NCI-H2196 (cell line): Measurements from ENCODE around the gene ST3GAL2.
"Not testable (repeated sequence)": the region's sequence is repeated elsewhere in the genome, so short reads cannot be mapped to it uniquely, and the experiment has no call there.

ENCODE experiments used
- DNase-seq: peaks from one replicate; lab custom pipeline; 2025; ENCODE audit not compliant: unreplicated experiment; lab: John Stamatoyannopoulos, UW

Gene ST3GAL2

DNA sequence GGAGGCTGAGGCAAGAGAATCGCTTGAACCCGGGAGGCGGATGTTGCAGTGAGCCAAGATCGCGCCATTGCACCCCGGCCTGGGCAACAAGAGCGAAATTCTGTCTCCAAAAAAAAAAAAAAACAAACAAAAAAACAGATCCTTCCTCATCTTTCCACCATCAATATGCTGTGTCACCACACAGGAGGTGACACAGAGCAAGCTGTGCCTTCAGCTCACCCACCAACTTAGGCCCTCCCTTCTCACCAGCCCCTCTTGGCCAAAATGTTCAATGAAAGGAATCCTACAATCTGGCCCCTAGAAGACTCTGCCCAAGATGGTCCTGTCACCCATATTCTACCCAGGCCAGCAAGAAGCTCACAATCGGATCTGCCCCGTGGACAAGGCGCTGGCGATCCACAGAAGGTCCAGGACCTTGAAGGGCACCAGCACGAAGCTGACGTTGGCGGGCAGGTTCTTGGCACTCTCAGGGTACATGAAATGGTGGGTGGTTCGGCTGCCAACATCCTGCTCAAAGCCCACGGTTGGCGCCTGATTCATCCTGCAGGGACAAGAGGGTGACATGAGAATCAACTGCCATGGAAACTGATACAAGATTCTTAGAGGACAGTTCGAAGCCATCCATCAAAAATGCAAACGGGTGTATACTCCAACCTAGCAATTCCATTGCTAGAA, 50.8 kb downstream of the ST3GAL2 start:
- DNase-seq, result no peak

DNA sequence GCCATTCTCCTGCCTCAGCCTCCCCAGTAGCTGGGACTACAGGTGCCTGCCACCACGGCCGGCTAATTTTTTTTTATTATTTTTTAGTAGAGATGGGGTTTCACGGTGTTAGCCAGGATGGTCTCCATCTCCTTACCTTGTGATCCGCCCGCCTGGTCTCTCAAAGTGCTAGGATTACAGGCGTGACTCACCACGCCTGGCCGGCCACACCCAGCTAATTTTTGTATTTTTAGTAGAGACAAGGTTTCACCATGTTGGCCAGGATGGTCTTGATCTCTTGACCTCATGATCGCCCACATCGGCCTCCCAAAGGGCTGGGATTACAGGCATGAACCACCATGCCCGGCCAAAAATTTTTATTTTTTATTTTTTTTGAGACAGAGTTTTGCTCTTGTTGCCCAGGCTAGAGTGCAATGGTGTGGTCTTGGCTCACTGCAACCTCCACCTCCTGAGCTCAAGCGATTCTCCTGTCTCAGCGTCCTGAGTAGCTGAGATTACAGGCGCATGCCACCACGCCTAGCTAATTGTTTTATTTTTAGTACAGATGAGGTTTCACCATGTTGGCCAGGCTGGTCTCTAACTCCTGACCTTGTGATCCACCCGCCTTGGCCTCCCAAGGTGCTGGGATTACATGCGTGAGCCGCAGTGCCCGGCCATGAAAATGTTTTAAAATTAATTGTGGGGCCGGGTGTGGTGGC, 52.5 kb downstream of the ST3GAL2 start:
- DNase-seq, result not testable (repeated sequence)

DNA sequence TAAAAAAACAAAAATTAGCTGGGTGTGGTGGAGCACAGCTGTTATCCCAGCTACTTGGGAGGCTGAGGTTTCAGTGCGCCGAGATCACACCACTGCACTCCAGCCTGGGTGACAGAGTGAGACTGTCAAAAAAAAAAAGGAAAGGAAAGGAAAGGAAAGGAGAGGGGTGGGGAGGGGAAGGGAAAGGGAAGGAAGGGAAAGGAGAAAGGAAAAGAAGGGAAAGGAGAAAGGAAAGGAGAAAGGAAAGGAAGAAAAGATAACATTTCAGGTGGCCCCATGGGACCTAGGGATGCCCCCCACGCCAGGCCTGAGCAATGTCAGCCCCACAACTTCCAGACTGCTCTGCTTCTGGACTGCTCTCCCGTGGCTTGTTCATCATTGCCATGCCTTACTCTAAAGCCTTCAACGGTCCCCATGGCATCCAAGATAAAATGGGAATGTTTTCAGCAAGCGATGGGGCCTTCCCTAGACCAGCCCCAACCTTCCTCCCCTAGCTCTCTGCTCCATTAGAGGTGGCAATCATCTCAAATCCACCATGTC, 55.4 kb downstream of the ST3GAL2 start:
- DNase-seq, result no peak

DNA sequence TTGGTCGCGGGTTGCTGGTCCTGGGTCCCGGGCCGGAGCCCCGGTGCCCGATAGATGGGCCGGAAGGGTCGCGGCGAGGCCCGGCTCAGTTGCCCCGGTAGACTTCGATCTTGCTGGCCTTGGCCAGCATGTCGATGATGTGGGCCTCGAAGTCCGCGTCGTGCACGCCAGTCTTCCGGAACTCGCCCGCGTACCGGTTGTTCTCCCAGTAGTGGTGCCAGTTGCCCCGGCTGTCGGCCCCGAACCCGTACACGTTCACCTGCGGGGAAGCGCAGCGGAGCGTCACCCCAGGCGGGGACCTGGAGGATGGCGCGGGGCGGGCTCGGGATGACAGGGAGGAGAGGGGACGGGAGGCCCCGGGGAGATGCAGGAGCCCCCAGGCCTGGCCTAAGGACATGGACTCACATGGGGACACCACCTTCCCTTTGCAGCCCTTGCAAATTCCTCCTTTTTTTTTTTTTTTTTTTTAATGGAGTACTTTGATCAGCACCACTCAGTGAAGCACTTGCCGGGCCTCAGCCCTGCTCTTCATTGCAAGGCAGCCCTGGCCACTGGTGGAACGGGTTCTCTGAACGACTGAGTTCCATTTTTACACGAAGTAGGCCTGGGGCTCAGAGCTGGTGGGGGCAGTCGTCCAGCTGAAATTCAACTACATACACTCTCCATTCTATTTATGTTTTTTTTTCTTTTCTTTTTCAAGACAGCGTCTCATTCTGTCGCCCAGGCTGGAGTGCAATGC, 57.1 kb downstream of the ST3GAL2 start:
- DNase-seq, result peak; percentile 30

DNA sequence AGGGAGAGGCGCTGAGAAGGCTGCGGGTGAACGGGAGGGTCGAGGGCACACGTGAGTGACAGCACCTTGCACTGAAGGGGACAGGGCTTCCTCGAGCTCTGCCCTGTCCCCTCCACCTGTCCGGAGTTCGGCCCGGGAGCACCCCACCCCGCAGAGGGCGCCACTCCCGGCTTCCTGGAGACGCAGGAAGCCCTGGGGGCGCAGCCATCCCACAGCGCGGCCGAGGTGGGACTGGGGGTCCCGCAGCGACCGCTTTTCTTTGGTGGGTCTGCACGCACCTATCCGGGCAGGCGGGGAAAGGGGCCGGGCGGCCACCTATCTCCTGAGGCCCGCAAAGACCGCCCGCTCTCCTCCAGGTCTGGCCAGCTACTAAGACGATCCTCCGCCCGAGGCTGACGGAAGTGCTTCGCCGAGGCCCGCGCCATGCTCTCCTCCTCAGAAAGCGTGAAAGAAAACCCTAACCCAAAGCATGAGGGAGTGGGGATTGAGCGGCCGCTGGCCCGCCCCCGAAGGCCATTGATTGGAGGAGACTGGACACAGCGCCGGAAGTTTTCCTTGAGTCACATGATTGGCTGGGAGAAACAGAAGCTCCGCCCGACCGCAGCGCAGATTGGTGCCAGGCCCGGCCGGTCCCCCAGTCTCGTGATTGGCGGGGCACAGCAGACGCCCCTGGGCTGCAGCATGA, 57.8 kb downstream of the ST3GAL2 start:
- peak; percentile 89 for DNase-seq

DNA sequence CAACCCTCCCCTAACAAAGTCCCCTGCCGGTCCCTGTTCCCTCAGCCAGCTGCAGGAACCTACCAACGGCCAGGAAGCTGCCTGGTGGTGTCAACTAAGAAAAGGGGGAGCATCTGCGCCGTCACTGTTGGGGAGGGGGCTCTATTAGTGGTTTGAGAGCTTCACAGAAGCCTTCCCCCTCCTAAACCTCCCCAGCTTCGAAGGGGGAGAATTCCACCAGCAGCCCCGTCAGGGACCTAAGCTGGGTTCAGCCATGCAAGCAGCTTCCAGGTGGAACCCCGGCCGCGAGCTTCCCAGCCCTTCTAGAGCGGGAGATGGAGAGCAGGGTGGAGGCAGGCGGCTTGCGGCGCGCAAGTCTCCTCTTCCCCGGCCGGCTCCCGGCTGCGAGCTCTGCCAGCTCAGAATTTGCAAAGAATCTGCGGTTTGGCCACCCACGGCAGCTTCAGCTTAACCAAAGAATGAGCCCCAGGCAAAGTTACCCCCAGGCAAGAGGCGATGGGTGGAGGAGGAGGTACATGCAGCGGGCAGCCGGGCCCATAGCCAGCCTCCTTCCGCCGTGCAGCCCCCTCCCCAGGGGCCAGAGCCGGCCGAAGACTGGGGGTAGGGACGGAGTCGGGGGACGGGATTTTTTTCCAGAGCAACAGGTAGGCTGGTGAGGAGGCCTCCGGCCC, 58.5 kb downstream of the ST3GAL2 start:
- DNase-seq, result no peak

DNA sequence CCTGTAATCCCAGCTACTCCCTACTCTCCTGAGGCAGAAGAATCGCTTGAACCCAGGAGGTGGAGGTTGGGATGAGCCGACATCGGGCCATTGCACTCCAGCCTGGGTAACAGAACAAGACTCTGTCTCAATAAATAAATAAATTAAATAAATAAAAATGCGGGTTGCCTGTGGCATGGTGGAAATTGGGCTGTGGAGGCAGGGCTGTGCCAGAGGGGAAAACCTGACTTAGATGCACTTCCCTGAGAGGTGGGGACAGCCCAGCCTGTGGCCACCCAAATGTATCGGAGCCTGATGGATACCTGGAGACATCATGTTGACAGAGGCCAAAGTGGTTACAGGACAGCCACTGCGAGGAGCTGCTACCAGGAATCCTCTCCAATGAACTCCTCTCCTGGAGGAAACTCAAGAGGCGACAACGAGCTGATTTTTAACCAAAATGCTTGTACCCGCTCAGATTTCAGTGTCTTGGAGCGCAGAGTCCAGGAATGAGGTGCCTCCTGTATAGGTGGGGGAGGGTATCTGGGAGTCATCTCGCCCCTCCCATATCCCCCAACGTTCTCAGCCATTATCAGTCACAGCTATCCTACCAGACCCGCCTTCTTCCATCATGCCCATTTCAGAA, 59.9 kb downstream of the ST3GAL2 start:
- no peak for DNase-seq

DNA sequence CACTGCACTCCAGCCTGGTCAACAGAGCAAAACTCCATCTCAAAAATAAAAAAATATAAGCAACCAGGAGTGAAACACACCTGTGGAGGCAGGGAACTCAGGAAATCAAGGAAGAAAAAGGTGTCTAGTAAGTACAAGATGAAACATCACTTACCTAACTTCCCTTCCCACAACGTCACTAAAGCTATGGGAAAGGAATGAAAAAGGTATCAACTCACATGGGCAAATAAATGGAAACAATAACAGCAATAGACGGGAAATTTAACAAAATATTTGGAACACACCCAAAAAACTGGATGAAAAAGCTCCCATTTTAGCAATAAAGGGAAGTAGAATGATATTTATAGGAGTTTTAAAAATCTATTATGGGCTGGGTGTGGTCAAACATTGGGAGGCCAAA, 61.1 kb downstream of the ST3GAL2 start:
- no peak for DNase-seq

DNA sequence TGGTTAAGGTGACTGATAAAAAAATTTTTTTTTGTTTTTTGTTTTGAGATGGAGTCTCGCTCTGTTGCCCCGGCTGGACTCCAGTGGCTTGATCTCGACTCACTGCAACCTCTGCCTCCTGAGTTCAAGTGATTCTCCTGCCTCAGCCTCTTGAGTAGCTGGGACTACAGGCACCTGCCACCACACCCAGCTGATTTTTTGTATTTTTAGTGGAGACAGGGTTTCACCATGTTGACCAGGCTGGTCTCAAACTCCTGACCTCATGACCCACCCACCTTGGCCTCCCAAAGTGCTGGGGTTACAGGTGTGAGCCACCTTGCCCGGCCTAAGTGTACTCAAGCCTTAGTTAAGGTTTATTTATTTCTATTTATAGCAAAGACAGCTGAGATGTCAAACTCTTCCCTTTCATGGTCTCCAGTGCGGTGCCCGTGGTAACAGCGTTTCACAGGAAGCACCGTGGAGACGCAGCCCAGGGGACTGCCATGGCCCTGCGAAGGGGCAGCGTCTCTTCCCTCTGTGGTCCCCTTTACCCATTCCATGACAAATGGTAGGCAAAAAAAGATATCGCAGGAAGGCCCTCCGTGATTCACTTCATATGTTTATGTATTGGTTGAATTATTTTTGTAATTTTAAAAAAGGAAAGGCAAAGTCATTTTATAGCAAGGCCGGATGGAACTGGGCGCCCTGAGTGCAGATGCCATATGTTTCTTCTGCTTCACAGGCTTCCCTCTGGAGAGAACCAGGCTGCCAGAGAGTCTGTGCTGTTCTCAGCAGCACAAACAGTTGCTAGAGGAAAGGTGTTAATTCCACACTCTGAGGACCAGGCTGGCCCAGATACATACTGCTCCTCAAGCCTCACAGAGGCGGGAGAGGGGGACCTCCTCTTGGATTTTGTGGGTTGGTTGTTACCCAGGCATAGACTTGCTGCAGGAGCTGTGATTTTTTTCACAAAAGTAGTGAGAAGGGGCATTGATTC, 63.0 kb downstream of the ST3GAL2 start:
- DNase-seq, result no peak

DNA sequence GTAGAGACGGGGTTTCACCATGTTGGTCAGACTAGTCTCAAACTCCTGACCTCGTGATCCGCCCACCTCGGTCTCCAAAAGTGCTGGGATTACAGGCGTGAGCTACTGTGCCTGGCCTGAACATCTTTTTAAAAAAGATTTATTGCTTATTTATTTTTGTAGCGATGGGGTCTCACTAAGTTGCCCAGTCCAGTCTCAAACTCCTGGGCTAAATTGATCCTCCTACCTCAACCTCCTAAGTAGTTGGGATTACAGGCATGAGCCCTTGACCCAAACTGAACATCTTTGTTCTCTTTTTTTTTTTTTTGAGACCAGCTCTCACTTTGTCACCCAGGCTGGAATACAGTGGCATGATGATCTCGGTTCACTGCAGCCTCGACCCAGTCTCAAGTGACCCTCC, 64.7 kb downstream of the ST3GAL2 start:
- no peak for DNase-seq

DNA sequence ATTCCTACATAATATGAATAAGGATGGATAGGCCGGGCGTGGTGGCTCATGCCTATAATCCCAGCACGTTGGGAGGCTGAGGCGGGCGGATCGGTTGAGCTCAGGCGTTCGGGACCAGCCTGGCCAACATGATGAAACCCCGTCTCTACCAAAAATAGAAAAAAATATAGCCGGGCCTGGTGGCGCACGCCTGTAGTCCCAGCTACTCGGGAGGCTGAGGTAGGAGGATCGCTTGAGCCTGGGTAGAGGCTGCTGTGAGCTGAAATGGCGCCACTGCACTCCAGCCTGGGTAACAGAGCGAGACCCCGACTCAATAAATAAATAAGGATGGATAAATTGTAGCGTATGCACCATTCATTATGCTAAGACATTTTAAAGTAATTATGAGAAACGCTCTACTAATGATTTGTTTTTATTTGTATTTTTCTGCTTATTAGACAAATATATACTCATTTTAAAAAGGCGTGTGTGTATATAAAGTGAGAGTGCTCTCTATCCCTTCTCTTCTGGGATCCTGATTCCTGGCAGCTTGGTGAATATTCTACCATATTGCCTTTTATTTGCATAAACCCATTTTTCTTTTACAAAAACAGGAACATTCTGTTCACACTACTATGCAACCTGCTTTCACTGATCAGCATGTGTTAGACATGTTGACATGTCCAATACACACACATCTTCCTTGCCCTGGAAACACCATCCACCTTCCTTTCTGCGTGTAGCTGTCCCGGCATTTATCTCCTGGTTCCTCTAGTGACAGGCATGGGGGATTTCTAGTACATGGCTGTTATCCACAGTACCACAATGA, 65.8 kb downstream of the ST3GAL2 start:
- no peak for DNase-seq

DNA sequence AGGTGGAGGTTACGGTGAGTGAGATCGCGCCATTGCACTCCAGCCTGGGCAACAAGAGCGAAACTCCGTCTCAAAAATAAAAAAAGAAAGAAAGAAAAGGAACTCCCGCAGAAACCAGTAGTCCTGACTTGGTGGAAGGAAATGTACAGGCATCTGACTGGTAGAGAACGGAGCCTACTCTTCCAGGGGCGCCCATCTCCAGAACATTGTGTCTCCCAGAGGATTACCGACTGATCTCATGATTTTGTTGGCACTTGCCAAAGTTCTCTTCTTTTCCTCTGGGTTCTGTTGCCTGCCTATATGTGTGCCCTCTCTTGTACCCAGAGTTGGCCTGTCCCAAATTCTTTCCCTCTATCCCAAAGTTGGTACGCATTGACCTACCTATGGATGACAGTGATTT, 68.0 kb downstream of the ST3GAL2 start:
- DNase-seq, result no peak

DNA sequence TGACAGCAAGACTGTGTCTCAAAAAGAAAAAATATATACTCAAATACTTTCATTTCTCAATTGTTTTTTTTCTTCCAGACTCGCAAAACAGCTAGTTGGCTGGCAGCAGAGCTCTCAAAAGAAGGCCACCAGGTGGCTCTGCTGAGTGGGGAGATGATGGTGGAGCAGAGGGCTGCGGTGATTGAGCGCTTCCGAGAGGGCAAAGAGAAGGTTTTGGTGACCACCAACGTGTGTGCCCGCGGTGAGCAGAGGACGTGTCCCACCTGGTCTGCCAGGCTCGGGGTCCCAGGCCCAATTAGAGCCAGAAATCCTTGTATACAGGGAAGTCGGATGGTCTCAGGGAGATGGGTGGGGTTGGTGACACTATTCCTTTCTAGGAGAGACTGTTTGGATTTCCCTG, 68.8 kb downstream of the ST3GAL2 start:
- DNase-seq, result not testable (repeated sequence)

DNA sequence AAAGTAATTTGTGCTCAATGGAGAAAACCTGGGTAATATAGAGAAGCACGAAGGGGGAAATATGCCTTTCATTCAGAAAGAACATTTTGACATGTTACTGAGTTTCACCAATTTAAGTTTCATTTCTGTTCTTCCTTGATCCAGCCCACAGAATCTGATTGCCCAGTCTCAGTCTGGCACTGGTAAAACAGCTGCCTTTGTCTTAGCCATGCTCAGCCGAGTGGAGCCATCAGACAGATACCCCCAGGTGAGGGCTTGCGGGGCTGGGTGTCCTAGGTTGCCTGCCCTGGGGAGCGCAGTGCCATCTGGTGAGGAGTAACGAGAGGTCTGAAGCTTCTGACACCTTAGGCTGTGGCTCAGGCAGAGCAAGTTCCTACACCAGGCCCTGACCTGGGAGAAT, 74.5 kb downstream of the ST3GAL2 start:
- no peak for DNase-seq

DNA sequence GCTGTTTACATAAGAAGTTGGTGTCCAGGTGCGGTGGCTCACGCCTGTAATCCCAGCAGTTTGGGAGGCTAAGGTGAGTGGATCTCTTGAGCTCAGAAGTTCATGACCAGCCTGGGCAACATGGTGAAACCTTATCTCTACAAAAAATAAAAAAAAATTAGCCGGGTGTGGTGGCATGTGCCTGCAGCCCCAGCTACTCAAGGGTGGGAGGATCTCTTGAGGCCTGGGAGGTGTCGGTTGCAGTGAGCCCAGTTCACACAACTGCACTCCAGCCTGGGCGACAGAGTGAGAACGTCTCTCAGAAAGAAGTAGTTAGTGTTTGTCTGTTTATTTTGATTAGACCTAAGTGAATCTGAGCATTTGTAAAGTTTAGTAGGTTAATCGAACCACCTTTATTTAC, 79.3 kb downstream of the ST3GAL2 start:
- no peak for DNase-seq

DNA sequence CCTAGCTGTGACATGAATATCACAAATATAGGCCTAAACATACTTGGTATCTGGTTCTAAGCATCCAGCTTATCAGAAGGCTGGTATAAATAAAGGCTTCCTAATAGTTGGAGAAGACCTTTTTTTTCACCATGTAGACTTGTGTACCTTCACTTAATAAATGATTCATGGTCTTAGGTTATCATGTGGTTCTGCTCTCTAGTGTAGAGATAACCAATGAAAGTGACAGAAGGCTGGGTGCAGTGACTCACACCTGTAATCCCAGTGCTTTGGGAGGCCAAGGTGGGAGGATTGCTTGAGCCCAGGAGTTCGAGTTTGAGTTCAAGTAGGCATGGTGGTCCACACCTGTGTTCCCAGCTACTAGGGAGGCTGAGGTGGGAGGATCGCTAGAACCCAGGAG, 89.1 kb downstream of the ST3GAL2 start:
- DNase-seq, result no peak

DNA sequence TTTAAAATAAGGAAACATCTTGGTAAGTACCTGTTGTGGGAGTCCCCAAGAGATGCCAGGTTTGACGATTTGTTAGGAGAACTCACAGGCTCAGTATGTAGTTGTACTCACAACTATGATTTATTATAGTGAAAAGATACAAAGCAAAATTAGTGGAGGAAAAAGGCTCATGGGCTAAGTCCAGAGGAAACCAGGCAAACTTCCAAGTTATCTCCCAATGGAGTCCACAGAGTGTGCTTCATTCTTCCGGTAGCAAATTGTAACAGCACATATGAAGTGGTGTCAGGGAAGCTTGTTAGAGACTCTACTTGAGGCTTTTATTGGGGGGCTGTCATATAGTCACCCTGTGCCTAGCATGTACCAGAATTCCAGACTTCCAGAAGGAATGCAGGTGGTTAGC, 89.9 kb downstream of the ST3GAL2 start:
- no peak for DNase-seq

DNA sequence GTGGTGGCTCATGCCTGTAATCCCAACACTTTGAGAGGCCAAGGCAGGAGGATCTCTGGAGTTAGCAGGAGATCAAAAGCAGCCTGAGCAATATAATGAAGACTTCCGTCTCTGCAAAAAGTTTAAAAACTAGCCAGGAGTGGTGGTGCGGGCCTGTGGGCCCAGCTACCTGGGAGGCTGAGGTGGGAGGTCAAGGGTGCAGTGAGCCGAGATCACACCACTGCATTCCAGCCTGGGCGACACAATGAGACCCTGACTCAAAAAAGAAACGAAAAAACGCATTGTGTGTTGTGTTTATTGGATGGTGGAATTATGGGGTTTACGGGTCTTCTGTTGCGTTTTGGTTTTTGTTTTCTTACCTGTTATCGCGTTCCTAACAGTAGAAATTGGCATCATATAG, 93.1 kb downstream of the ST3GAL2 start:
- no peak for DNase-seq
